Kidney epithelial cell (primary cell): ENCODE data around the gene SRGAP3. TPM values are rescaled to one million over a fixed set of nuclear protein-coding genes. Genes with fewer than 3 reads are reported as not detected.

Experiments
- DNase-seq: peaks from one replicate; pipeline ENCODE4 v3.0.0-alpha.2; 2010; ENCODE audit warnings: low read depth
- H3K27me3 ChIP-seq: 2 replicates; pipeline ENCODE4 v1.6.0; 2011; ENCODE audit warnings: low read length; ENCODE audit not compliant: control insufficient read depth, insufficient read depth
- H3K36me3 ChIP-seq: 2 replicates; pipeline ENCODE4 v1.5.1; 2011; ENCODE audit warnings: low read length; ENCODE audit not compliant: control insufficient read depth, insufficient read depth
- H3K4me3 ChIP-seq: 2 replicates; pipeline ENCODE4 v1.5.1; 2011; ENCODE audit warnings: low read depth, mild to moderate bottlenecking, control low read depth, low read length
- total RNA-seq: library from RNA; depleted of rRNA; stranded (reverse); fragments of >200 nt; gene quantifications from 2 replicates; pipeline ENCODE4 v1.2.3, GENCODE V29; 2015
- TF ChIP-seq, protein P1 (sequence below): IDR thresholded peaks from 2 replicates; pipeline ENCODE4 v1.5.1; 2011; ENCODE audit warnings: mild to moderate bottlenecking, moderate library complexity, low read length, control low read depth, inconsistent platforms; ENCODE audit not compliant: insufficient read depth, poor library complexity, severe bottlenecking

Gene SRGAP3
- total RNA-seq, 1 donor from 2014 or later: 4.9 TPM

GRCh38 chr3:9192248-9193025 is 57.0 kb downstream of the SRGAP3 start:
- TF ChIP-seq, protein P1, sequence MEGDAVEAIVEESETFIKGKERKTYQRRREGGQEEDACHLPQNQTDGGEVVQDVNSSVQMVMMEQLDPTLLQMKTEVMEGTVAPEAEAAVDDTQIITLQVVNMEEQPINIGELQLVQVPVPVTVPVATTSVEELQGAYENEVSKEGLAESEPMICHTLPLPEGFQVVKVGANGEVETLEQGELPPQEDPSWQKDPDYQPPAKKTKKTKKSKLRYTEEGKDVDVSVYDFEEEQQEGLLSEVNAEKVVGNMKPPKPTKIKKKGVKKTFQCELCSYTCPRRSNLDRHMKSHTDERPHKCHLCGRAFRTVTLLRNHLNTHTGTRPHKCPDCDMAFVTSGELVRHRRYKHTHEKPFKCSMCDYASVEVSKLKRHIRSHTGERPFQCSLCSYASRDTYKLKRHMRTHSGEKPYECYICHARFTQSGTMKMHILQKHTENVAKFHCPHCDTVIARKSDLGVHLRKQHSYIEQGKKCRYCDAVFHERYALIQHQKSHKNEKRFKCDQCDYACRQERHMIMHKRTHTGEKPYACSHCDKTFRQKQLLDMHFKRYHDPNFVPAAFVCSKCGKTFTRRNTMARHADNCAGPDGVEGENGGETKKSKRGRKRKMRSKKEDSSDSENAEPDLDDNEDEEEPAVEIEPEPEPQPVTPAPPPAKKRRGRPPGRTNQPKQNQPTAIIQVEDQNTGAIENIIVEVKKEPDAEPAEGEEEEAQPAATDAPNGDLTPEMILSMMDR: no peak
- no peak for DNase-seq
- no peak overlapping the region for H3K4me3 ChIP-seq
- H3K27me3 ChIP-seq: peaks cover 4% of the 10 kb centered on the region
- no peaks in the 10 kb centered on the region for H3K36me3 ChIP-seq

GRCh38 chr3:9190276-9190675 is 59.2 kb downstream of the SRGAP3 start:
- H3K36me3 ChIP-seq: no peaks in the 10 kb centered on the region
- H3K4me3 ChIP-seq: no peak overlapping the region
- TF ChIP-seq, protein P1: no peak
- no peak for DNase-seq
- peaks cover 5% of the 10 kb centered on the region for H3K27me3 ChIP-seq

GRCh38 chr3:9188583-9188982 is 60.9 kb downstream of the SRGAP3 start:
- H3K36me3 ChIP-seq: no peaks in the 10 kb centered on the region
- TF ChIP-seq, protein P1: no peak
- H3K4me3 ChIP-seq: no peak overlapping the region
- H3K27me3 ChIP-seq: peaks cover 5% of the 10 kb centered on the region
- no peak for DNase-seq

DNA sequence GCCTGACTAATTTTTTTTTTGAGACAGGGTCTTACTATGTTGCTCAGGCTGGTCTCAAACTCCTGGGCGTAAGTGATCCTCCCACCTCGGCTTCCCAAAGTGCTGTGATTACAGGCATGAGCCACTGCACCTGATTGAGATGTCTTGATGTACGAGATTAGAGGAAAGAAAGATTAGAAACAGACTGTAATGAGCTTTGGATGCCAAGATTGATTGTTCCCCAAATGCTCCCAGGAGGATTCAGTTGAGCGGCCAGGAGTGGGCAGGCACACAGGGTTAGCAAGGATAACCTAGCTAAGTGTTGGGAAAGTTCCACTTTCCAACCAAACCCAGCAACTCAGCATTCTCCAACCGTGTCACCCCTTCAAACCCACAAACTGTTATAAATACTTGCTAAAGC is 63.7 kb downstream of the SRGAP3 start:
- TF ChIP-seq, protein P1: no peak
- Histone ChIP-seq H3K4me3 (no peak overlapping the region), H3K27me3 (peaks cover 5% of the 10 kb centered on the region), H3K36me3 (no peaks in the 10 kb centered on the region)
- no peak for DNase-seq

- H3K36me3 ChIP-seq: no peaks in the 10 kb centered on the region
- no peak for DNase-seq
- H3K27me3 ChIP-seq: peaks cover 3% of the 10 kb centered on the region
- TF ChIP-seq, protein P1: no peak
- no peak overlapping the region for H3K4me3 ChIP-seq
These were observed 64.4 kb downstream of the SRGAP3 start for GRCh38 chr3:9185046-9185445.

DNA sequence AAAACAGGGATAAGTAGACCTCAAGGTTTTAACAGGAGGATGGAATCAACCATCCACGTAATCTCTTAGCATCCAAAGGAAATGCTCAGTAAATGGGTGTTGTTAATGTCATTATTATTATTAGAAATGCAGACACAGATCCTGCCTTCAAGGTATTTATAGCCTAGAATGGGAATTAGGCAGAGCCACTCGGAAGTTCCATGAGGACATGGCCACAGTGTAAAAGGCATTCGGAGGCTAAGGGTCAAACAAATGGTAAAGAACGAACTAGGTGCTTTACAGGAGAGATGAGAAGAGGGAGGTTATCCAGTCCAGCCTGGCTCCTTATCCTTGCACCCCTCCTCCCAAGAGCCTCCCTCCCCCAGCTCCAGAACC is 65.0 kb downstream of the SRGAP3 start:
- DNase-seq: no peak
- H3K4me3 ChIP-seq: no peak overlapping the region
- H3K27me3 ChIP-seq: peaks cover 2% of the 10 kb centered on the region
- H3K36me3 ChIP-seq: no peaks in the 10 kb centered on the region
- TF ChIP-seq, protein P1: no peak
